Neural progenitor cell (in vitro differentiated cells): Measurements from ENCODE around the gene HVCN1. TPM values are rescaled to one million over a fixed set of nuclear protein-coding genes. Genes with fewer than 3 reads are reported as not detected.
"Not testable (repeated sequence)": the region's sequence is repeated elsewhere in the genome, so short reads cannot be mapped to it uniquely, and the experiment has no call there.

Source experiments
- DNase-seq: peaks from one replicate; pipeline ENCODE4 v3.0.0-alpha.2; 2016; ENCODE audit warnings: low spot score
- H2AFZ ChIP-seq: fragments of 200-600 bp; sonication (generic); replicated peaks from 2 replicates; pipeline ENCODE4 v1.6.1; 2016; ENCODE audit warnings: antibody characterized with exemption
- H3F3A ChIP-seq: fragments of 200-600 bp; sonication (generic); 2 replicates; pipeline ENCODE4 v1.6.1; 2016; ENCODE audit warnings: antibody characterized with exemption, low read depth
- H3K27ac ChIP-seq: fragments of 200-600 bp; sonication (generic); 2 replicates; pipeline ENCODE4 v1.5.1; 2016; ENCODE audit warnings: mild to moderate bottlenecking
- H3K27me3 ChIP-seq: fragments of 200-600 bp; sonication (generic); 2 replicates; pipeline ENCODE4 v1.6.1; 2016; ENCODE audit warnings: mild to moderate bottlenecking, moderate library complexity
- H3K36me3 ChIP-seq: fragments of 200-600 bp; sonication (generic); 2 replicates; pipeline ENCODE4 v1.5.1; 2016
- H3K4me1 ChIP-seq: fragments of 200-600 bp; sonication (generic); 2 replicates; pipeline ENCODE4 v1.6.1; 2016; ENCODE audit warnings: mixed run types
- H3K4me2 ChIP-seq: fragments of 200-600 bp; sonication (generic); 2 replicates; pipeline ENCODE4 v1.6.1; 2016
- H3K4me3 ChIP-seq: fragments of 200-600 bp; sonication (generic); 2 replicates; pipeline ENCODE4 v1.5.1; 2016
- H3K79me2 ChIP-seq: fragments of 200-600 bp; sonication (generic); 2 replicates; pipeline ENCODE4 v1.6.1; 2016; ENCODE audit warnings: low read depth
- H3K9ac ChIP-seq: fragments of 200-600 bp; sonication (generic); 2 replicates; pipeline ENCODE4 v1.6.1; 2016
- H3K9me3 ChIP-seq: fragments of 200-600 bp; sonication (generic); 2 replicates; pipeline ENCODE4 v1.5.1; 2016; ENCODE audit warnings: low read depth
- H4K20me1 ChIP-seq: fragments of 200-600 bp; sonication (generic); 2 replicates; pipeline ENCODE4 v1.6.1; 2016; ENCODE audit warnings: low read depth
- H3K27ac Mint-ChIP-seq: 3 replicates; pipeline ENCODE4 v1.8.0; 2021; ENCODE audit warnings: mixed read lengths
- H3K27me3 Mint-ChIP-seq: 2 replicates; pipeline ENCODE4 v1.8.0; 2022; ENCODE audit warnings: low read depth, mild to moderate bottlenecking, inconsistent platforms, moderate library complexity, mixed read lengths; ENCODE audit not compliant: insufficient read depth
- H3K36me3 Mint-ChIP-seq: 3 replicates; pipeline ENCODE4 v1.8.0; 2021; ENCODE audit warnings: mixed read lengths
- H3K4me1 Mint-ChIP-seq: 3 replicates; pipeline ENCODE4 v1.8.0; 2021; ENCODE audit warnings: mixed read lengths
- H3K4me3 Mint-ChIP-seq: 3 replicates; pipeline ENCODE4 v1.8.0; 2021; ENCODE audit warnings: mild to moderate bottlenecking, moderate library complexity, mixed read lengths
- H3K9me3 Mint-ChIP-seq: 3 replicates; pipeline ENCODE4 v1.8.0; 2020; ENCODE audit warnings: mixed read lengths
- EZH2 ChIP-seq: fragments of 200-600 bp; sonication (generic); IDR thresholded peaks from 2 replicates; pipeline ENCODE4 v1.6.1; 2017; ENCODE audit warnings: antibody characterized with exemption, mild to moderate bottlenecking, moderate library complexity
- EZH2phosphoT487 ChIP-seq: fragments of 200-600 bp; sonication (generic); IDR thresholded peaks from 2 replicates; pipeline ENCODE4 v1.6.1; 2017; ENCODE audit warnings: antibody characterized with exemption
- small RNA-seq: library from RNA; depleted of rRNA; stranded (forward); fragments of <200 nt; gene quantifications from one replicate; pipeline ENCODE3, GENCODE V24; 2015
- total RNA-seq: library from RNA; depleted of rRNA; stranded (reverse); fragments of >200 nt; gene quantifications from 2 replicates; pipeline ENCODE4 v1.2.3, GENCODE V29; 2015; ENCODE audit warnings: low replicate concordance
- TF ChIP-seq, protein P1 (sequence below): fragments of 200-600 bp; sonication (generic); IDR thresholded peaks from 2 replicates; pipeline ENCODE4 v1.5.1; 2017; ENCODE audit warnings: antibody characterized with exemption, mild to moderate bottlenecking

The HVCN1 gene
- total RNA-seq, 1 donor from 2014 or later = 16.4 TPM

DNA sequence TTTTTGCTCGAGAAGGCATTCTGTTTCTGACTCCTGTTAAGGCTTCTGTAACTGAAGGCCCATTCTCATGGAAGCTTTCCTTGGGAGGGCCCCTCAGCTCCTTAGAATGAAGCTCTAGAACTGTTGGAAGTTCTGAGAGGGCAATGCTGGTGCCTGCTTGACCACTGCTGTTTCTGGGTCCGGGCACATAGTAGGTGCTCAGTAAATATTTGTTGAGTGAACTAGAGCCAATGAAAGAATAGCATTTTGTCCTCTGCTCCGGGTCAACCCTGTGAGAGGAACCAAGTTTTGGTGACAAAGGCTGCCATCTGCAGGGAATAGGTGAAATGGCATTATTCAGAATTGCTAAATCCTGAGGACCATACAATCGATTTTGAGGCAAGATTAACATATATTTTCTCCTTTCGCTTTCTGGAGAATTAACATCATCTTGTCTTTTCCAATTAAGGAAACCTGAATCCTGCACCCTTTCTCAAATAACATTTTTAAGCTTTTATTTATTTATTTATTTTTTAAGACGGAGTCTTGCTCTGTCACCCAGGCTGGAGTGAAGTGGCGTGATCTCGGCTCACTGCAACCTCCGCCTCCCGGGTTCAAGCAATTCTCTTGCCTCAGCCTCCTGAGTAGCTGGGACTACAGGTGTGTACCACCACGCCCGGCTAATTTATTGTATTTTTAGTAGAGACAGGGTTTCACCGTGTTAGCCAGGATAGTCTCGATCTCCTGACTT lies 86.7 kb downstream of the HVCN1 start:
- TF ChIP-seq, protein P1, sequence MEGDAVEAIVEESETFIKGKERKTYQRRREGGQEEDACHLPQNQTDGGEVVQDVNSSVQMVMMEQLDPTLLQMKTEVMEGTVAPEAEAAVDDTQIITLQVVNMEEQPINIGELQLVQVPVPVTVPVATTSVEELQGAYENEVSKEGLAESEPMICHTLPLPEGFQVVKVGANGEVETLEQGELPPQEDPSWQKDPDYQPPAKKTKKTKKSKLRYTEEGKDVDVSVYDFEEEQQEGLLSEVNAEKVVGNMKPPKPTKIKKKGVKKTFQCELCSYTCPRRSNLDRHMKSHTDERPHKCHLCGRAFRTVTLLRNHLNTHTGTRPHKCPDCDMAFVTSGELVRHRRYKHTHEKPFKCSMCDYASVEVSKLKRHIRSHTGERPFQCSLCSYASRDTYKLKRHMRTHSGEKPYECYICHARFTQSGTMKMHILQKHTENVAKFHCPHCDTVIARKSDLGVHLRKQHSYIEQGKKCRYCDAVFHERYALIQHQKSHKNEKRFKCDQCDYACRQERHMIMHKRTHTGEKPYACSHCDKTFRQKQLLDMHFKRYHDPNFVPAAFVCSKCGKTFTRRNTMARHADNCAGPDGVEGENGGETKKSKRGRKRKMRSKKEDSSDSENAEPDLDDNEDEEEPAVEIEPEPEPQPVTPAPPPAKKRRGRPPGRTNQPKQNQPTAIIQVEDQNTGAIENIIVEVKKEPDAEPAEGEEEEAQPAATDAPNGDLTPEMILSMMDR = peak; percentile 76
- H3K4me2 ChIP-seq = not testable (repeated sequence)

DNA sequence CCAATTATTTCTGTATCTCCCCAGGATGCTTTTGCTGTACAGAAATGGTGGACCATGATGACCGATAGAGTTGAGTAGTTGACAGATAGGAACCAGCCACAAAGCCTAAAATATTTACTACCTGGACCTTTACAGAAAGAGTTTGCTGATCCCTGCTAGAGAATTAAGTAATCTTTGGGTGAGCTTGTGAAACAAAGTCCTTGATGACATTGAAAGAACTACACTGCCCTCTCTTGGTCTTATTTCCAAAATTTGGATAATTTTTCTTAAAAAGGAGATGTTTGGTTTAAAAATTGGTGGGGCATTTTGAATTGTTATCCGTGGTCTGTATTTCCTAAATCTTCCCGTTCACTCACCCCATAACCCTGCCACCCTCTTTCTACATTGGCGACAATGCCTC lies 88.7 kb downstream of the HVCN1 start:
- no peak overlapping the region for H3K27ac Mint-ChIP-seq

More for the DNA sequence above, 86.7 kb downstream of the HVCN1 start:
- not testable (repeated sequence) for H3K27me3 Mint-ChIP-seq, H3K79me2 ChIP-seq, H3K4me1 Mint-ChIP-seq, H3K4me3 Mint-ChIP-seq, H4K20me1 ChIP-seq, H3F3A ChIP-seq, H3K27me3 ChIP-seq, H3K9me3 ChIP-seq, H3K36me3 ChIP-seq, H3K9me3 Mint-ChIP-seq, H3K9ac ChIP-seq, H3K4me3 ChIP-seq, H2AFZ ChIP-seq, H3K27ac ChIP-seq, H3K36me3 Mint-ChIP-seq, H3K27ac Mint-ChIP-seq, H3K4me1 ChIP-seq
- DNase-seq = peak; percentile 79

DNA sequence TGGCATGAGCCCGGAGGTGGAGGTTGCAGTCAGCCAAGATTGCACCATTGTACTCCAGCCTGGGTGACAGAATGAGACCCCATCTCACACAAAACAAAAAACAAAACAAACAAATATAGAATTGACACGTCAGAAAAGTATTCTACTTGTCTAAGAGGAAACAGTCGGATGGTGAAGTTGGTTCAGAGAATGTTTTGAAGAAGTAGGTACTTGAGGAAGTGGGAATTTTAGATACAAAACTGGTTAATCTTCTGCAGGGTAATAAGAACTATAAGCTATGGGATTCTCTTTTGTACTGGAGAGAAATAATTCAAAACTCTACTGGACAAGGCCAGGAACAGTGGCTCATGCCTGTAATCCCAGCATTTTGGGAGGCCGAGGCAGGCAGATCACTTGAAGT lies 89.6 kb downstream of the HVCN1 start:
- Histone ChIP-seq H4K20me1 (no peaks in the 10 kb centered on the region), H3K27ac (no peak overlapping the region), H3K4me2 (no peak overlapping the region), H3K4me1 (no peaks in the 10 kb centered on the region), H3K79me2 (no peaks in the 10 kb centered on the region), H3K4me3 (no peak overlapping the region), H3K9me3 (no peaks in the 10 kb centered on the region), H3K36me3 (no peaks in the 10 kb centered on the region), H2AFZ (peak overlapping the region; percentile 17), H3K9ac (no peak overlapping the region), H3K27me3 (no peaks in the 10 kb centered on the region), H3F3A (no peaks in the 10 kb centered on the region)
- H3K27ac Mint-ChIP-seq = no peak overlapping the region
- TF ChIP-seq, protein P1 = no peak
- TF ChIP-seq EZH2phosphoT487 = no peak
- TF ChIP-seq EZH2 = no peak
- no peaks in the 10 kb centered on the region for H3K27me3 Mint-ChIP-seq
- H3K36me3 Mint-ChIP-seq = no peaks in the 10 kb centered on the region
- H3K9me3 Mint-ChIP-seq = no peaks in the 10 kb centered on the region
- no peaks in the 10 kb centered on the region for H3K4me1 Mint-ChIP-seq
- H3K4me3 Mint-ChIP-seq = no peak overlapping the region
- no peak for DNase-seq

More for the DNA sequence above, 88.7 kb downstream of the HVCN1 start:
- H3K4me3 Mint-ChIP-seq = no peak overlapping the region
- H3K79me2 ChIP-seq = no peaks in the 10 kb centered on the region
- H3K4me1 Mint-ChIP-seq = no peaks in the 10 kb centered on the region
- H3F3A ChIP-seq = no peaks in the 10 kb centered on the region
- H3K27ac ChIP-seq = no peak overlapping the region
- no peaks in the 10 kb centered on the region for H3K36me3 Mint-ChIP-seq
- no peaks in the 10 kb centered on the region for H3K36me3 ChIP-seq
- H3K9ac ChIP-seq = no peak overlapping the region
- H3K9me3 ChIP-seq = no peaks in the 10 kb centered on the region
- DNase-seq = no peak
- H4K20me1 ChIP-seq = no peaks in the 10 kb centered on the region
- H3K27me3 Mint-ChIP-seq = peaks cover 2% of the 10 kb centered on the region
- no peak overlapping the region for H2AFZ ChIP-seq
- H3K4me3 ChIP-seq = no peak overlapping the region
- no peak overlapping the region for H3K4me2 ChIP-seq
- no peaks in the 10 kb centered on the region for H3K9me3 Mint-ChIP-seq
- no peaks in the 10 kb centered on the region for H3K27me3 ChIP-seq
- TF ChIP-seq EZH2 (no peak), EZH2phosphoT487 (no peak)
- TF ChIP-seq, protein P1 = peak; percentile 38
- H3K4me1 ChIP-seq = no peaks in the 10 kb centered on the region

Small RNA genes lying within 50 kb of the gene (small RNA-seq; reads per million reads assigned to genes)
- gene RN7SL387P = not detected

Other genes with a start within 250 kb of the HVCN1 start
- gene ARPC3, start 238.8 kb downstream of the HVCN1 start, total RNA-seq = 356 and 363 TPM in 2 replicates
- 41.1 and 62.3 TPM in 2 replicates for gene GPN3, start 220.9 kb downstream of the HVCN1 start, total RNA-seq
- gene FAM216A, start 220.3 kb downstream of the HVCN1 start, total RNA-seq = 54.1 and 87.5 TPM in 2 replicates
- 69.5 and 101 TPM in 2 replicates for gene VPS29, start 187.0 kb downstream of the HVCN1 start, total RNA-seq
- gene RAD9B, start 186.8 kb downstream of the HVCN1 start, total RNA-seq = 0.17 and 0.31 TPM in 2 replicates
- 9.1 and 11.2 TPM in 2 replicates for gene PPTC7, start 105.8 kb downstream of the HVCN1 start, total RNA-seq
- gene TCTN1, start 75.0 kb downstream of the HVCN1 start, total RNA-seq = 42.7 and 48.6 TPM in 2 replicates
- 408 and 629 TPM in 2 replicates for gene PPP1CC, start 53.8 kb upstream of the HVCN1 start, total RNA-seq
- gene CCDC63, start 157.9 kb upstream of the HVCN1 start, total RNA-seq = 0.24 TPM in 1 of 2 replicates, not detected in the other
- gene MYL2, start 231.5 kb upstream of the HVCN1 start, total RNA-seq = not detected in 2 replicates